ENCODE data around the gene NHS.

NHS gene

GRCh38 chrX:17592117-17592516 lies 217.1 kb downstream of the NHS start:
- DNase-seq (ENCODE audit: low read depth), result peak; percentile 53
- TF ChIP-seq, protein P1, sequence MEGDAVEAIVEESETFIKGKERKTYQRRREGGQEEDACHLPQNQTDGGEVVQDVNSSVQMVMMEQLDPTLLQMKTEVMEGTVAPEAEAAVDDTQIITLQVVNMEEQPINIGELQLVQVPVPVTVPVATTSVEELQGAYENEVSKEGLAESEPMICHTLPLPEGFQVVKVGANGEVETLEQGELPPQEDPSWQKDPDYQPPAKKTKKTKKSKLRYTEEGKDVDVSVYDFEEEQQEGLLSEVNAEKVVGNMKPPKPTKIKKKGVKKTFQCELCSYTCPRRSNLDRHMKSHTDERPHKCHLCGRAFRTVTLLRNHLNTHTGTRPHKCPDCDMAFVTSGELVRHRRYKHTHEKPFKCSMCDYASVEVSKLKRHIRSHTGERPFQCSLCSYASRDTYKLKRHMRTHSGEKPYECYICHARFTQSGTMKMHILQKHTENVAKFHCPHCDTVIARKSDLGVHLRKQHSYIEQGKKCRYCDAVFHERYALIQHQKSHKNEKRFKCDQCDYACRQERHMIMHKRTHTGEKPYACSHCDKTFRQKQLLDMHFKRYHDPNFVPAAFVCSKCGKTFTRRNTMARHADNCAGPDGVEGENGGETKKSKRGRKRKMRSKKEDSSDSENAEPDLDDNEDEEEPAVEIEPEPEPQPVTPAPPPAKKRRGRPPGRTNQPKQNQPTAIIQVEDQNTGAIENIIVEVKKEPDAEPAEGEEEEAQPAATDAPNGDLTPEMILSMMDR (conservative IDR thresholded peaks at IDR 0.05; ENCODE audit: control insufficient read depth, insufficient read depth, low read depth, low read length), result no peak
- H3K4me3 ChIP-seq (ENCODE audit: control insufficient read depth, low read depth, low read length), result no peak overlapping the region

DNA sequence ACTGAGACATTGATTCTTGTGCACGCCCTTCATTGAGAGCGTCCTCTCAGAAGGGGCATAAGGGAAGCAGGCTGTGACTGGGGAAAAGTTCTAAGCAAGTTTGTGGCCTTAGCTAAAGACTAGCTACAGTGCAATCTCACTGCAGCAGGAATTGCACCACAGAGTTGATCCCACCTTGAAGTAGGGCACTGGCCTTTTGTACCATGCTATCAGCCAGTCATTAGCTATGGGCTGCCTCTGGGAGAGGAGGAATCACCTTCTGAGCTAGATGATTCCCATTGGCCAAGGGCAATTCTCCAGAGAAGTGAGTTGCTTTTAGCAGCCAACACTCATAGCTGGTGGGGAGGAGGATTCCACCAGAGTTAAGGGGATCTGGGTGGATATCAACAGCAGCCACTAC lies 219.7 kb downstream of the NHS start:
- no peak for DNase-seq (ENCODE audit: low read depth)
- TF ChIP-seq, protein P1 (conservative IDR thresholded peaks at IDR 0.05; ENCODE audit: control insufficient read depth, insufficient read depth, low read depth, low read length), result no peak
- no peak overlapping the region for H3K4me3 ChIP-seq (ENCODE audit: control insufficient read depth, low read depth, low read length)

- peak; percentile 63 for DNase-seq (ENCODE audit: low read depth)
- H3K4me3 ChIP-seq (ENCODE audit: control insufficient read depth, low read depth, low read length), result no peak overlapping the region
- TF ChIP-seq, protein P1 (conservative IDR thresholded peaks at IDR 0.05; ENCODE audit: control insufficient read depth, insufficient read depth, low read depth, low read length), result no peak
Observed at GRCh38 chrX:17595456-17596035, 220.5 kb downstream of the NHS start.

- peak; percentile 18 for DNase-seq (ENCODE audit: low read depth)
- no peak overlapping the region for H3K4me3 ChIP-seq (ENCODE audit: control insufficient read depth, low read depth, low read length)
Observed at GRCh38 chrX:17596061-17596460, 221.1 kb downstream of the NHS start.

DNA sequence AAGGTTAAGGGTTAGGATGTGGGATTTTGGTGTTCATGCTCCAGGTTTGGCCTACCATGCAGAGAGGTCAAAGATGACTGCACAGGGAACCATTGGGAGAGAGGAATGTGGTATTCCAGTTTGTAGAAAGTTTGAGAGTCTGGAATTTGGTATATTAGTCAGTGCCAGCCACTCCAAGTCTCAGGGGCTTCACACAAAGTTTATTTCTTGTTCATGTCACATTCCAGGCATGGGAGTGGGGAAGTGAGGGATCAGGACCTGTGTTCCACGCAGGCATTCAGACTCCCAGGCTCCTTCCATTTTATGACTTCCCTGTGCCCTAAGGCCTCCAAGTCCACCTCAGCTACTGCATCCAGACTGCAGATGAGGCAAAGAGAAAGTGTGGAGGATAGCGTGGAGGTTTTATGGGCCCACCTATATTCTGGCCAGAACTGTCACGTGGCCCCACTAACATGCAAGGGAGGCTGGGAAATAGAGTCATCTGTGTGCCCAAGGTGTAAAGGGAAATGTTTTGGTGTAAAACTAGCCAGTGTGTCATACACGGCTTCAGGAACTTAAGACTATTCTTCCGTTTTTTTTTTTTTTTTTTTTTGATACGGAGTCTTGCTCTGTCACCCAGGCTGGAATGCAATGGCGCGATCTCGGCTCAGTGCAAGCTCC lies 221.7 kb downstream of the NHS start:
- H3K4me3 ChIP-seq (ENCODE audit: control insufficient read depth, low read depth, low read length), result no peak overlapping the region
- TF ChIP-seq, protein P1 (conservative IDR thresholded peaks at IDR 0.05; ENCODE audit: control insufficient read depth, insufficient read depth, low read depth, low read length), result no peak
- no peak for DNase-seq (ENCODE audit: low read depth)

More at GRCh38 chrX:17596061-17596460, 221.1 kb downstream of the NHS start:
- TF ChIP-seq, protein P1 (conservative IDR thresholded peaks at IDR 0.05; ENCODE audit: control insufficient read depth, insufficient read depth, low read depth, low read length), result no peak

GRCh38 chrX:17597327-17597726 lies 222.3 kb downstream of the NHS start:
- DNase-seq (ENCODE audit: low read depth), result no peak
- TF ChIP-seq, protein P1 (conservative IDR thresholded peaks at IDR 0.05; ENCODE audit: control insufficient read depth, insufficient read depth, low read depth, low read length), result no peak

More at GRCh38 chrX:17597327-17597726, 222.3 kb downstream of the NHS start:
- H3K4me3 ChIP-seq (ENCODE audit: control insufficient read depth, low read depth, low read length), result no peak overlapping the region

Measured in fibroblast of mammary gland (primary cell).